Stimulated activated effector memory CD8-positive, alpha-beta T cell treated with anti-CD3 and anti-CD28 coated beads, Interleukin-12 subunit alpha, Interleukin-12 subunit beta, amount 100 ng/mL, for 72 hours (primary cell): Measurements from ENCODE around the gene ATP10A.

ENCODE experiments used
- ATAC-seq: fragments of 150-1000 bp; cut with Tn5 transposase; 2 replicates; pipeline ENCODE4 v1.10.0; 2021
- DNase-seq, 2 donors: peaks; one replicate each; pipeline ENCODE4 v3.0.0; 2021 to 2022; ENCODE audit warnings: low spot score in 2 of 2
- H3K27ac Mint-ChIP-seq: one replicate; pipeline ENCODE4 v1.8.0; 2022; ENCODE audit warnings: mild to moderate bottlenecking, mixed read lengths
- H3K36me3 Mint-ChIP-seq: one replicate; pipeline ENCODE4 v1.8.0; 2022; ENCODE audit warnings: mild to moderate bottlenecking, mixed read lengths
- H3K4me1 Mint-ChIP-seq: one replicate; pipeline ENCODE4 v1.8.0; 2022; ENCODE audit warnings: mixed read lengths
- H3K4me3 Mint-ChIP-seq: one replicate; pipeline ENCODE4 v1.8.0; 2022; ENCODE audit warnings: mild to moderate bottlenecking, mixed read lengths
- H3K9me3 Mint-ChIP-seq: one replicate; pipeline ENCODE4 v1.8.0; 2022; ENCODE audit warnings: mixed read lengths

ATP10A gene

DNA sequence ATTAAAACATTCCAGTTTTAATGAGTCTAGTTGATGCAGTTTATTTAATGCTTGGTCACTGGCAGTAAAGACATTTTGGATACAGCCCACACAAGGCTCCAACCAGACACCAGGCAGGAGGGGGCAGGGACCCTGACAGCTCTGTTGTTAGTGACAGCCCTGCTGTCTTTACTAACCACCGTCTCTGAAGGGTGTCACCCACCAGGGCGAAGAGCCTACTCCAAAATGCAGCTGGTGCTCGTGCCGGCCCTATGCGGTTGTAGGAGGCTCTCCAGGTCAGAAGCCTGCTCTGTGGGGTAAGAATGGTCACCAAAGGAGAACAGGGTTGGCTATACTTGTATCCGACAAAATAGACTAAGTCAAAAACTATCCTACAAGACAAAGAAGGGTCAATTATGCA lies 132.2 kb downstream of the ATP10A start:
- Mint-ChIP-seq H3K4me1 (peaks cover 5% of the 10 kb centered on the region), H3K9me3 (no peaks in the 10 kb centered on the region), H3K27ac (no peak overlapping the region), H3K36me3 (peaks cover 22% of the 10 kb centered on the region), H3K4me3 (no peak overlapping the region)
- peak in 1 of 2 donors; percentile 33 for DNase-seq
- ATAC-seq: no peak

GRCh38 chr15:25728816-25729215 lies 134.3 kb downstream of the ATP10A start:
- H3K36me3 Mint-ChIP-seq: peaks cover 37% of the 10 kb centered on the region
- H3K27ac Mint-ChIP-seq: peak overlapping the region; percentile 30
- DNase-seq (peak in 1 of 2 donors; percentile 13), ATAC-seq (no peak)
- H3K4me1 Mint-ChIP-seq: peaks cover 5% of the 10 kb centered on the region
- no peak overlapping the region for H3K4me3 Mint-ChIP-seq
- H3K9me3 Mint-ChIP-seq: no peaks in the 10 kb centered on the region

- H3K27ac Mint-ChIP-seq: peak overlapping the region; percentile 30
These were observed 135.1 kb downstream of the ATP10A start for GRCh38 chr15:25727867-25728600.

DNA sequence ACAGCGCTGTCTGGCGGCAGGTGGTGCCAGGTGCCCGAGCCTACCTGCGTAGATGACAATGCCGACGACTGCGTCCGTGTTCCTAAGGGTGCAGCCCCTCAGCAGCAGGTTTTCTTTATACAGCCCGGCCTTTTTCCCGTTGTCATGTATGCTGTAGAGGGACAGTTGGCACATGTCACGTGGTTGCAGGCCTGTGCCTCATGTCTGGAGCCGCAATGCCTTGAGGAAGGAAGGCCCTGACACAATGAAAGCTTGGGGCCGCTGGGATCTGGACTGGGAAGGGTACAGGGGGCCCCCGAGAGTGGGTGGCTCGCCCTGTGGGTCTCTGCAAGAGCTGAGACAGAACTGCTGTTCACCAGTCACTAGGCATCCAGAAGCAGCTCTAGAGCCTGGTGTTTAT lies 136.0 kb downstream of the ATP10A start:
- ATAC-seq (no peak), DNase-seq (no peak)
- H3K4me3 Mint-ChIP-seq: no peak overlapping the region
- H3K9me3 Mint-ChIP-seq: no peaks in the 10 kb centered on the region
- peaks cover 47% of the 10 kb centered on the region for H3K36me3 Mint-ChIP-seq
- no peaks in the 10 kb centered on the region for H3K4me1 Mint-ChIP-seq
- no peak overlapping the region for H3K27ac Mint-ChIP-seq

More at GRCh38 chr15:25727867-25728600, 135.1 kb downstream of the ATP10A start:
- ATAC-seq: no peak
- no peaks in the 10 kb centered on the region for H3K4me1 Mint-ChIP-seq
- H3K9me3 Mint-ChIP-seq: no peaks in the 10 kb centered on the region
- H3K36me3 Mint-ChIP-seq: peaks cover 38% of the 10 kb centered on the region
- no peak overlapping the region for H3K4me3 Mint-ChIP-seq
- peak in 1 of 2 donors; percentile 32 for DNase-seq

DNA sequence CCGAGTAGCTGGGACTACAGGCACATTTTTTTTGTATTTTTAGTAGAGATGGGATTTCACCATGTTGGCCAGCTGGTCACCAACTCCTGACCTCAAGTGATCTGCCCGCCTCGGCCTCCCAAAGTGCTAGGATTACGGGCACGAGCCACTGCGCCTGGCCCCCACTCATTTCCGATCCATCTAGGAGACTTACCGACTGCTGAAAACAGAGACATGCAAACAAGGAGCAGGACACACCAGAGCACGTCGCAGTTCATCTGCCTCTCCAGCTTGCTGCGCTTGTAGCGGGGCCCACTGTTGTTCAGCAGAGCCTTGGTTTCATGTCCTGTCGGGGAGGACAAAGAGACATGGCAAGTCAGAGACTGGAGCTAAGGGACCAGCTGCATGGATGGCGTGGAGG lies 137.4 kb downstream of the ATP10A start:
- no peaks in the 10 kb centered on the region for H3K9me3 Mint-ChIP-seq
- peaks cover 57% of the 10 kb centered on the region for H3K36me3 Mint-ChIP-seq
- no peak overlapping the region for H3K4me3 Mint-ChIP-seq
- no peak for ATAC-seq
- no peaks in the 10 kb centered on the region for H3K4me1 Mint-ChIP-seq
- H3K27ac Mint-ChIP-seq: no peak overlapping the region
- DNase-seq: no peak

DNA sequence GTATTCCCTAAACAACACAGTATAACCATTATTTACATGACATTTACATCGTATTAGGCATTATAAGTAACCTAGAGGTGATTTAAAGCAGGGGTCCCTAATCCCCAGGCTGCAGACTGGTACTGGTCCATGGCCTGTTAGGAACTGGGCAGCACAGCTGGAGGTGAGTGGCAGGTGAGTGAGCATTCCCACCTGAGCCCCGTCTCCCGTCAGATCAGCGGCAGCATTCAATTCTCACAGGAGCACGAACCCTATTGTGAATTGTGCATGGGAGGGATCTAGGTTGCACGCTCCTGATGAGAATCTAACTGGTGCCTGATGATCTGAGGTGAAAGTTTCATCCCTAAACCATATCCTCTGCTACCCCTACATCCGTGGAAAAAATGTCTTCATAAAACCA lies 138.2 kb downstream of the ATP10A start:
- DNase-seq: no peak
- Mint-ChIP-seq H3K36me3 (peaks cover 57% of the 10 kb centered on the region), H3K9me3 (no peaks in the 10 kb centered on the region), H3K4me3 (no peak overlapping the region), H3K27ac (no peak overlapping the region), H3K4me1 (no peaks in the 10 kb centered on the region)
- no peak for ATAC-seq

- Mint-ChIP-seq H3K9me3 (no peaks in the 10 kb centered on the region), H3K36me3 (peaks cover 58% of the 10 kb centered on the region), H3K27ac (no peak overlapping the region), H3K4me3 (no peak overlapping the region), H3K4me1 (no peaks in the 10 kb centered on the region)
- DNase-seq (no peak), ATAC-seq (no peak)
These were observed 141.5 kb downstream of the ATP10A start for GRCh38 chr15:25721605-25721955.

DNA sequence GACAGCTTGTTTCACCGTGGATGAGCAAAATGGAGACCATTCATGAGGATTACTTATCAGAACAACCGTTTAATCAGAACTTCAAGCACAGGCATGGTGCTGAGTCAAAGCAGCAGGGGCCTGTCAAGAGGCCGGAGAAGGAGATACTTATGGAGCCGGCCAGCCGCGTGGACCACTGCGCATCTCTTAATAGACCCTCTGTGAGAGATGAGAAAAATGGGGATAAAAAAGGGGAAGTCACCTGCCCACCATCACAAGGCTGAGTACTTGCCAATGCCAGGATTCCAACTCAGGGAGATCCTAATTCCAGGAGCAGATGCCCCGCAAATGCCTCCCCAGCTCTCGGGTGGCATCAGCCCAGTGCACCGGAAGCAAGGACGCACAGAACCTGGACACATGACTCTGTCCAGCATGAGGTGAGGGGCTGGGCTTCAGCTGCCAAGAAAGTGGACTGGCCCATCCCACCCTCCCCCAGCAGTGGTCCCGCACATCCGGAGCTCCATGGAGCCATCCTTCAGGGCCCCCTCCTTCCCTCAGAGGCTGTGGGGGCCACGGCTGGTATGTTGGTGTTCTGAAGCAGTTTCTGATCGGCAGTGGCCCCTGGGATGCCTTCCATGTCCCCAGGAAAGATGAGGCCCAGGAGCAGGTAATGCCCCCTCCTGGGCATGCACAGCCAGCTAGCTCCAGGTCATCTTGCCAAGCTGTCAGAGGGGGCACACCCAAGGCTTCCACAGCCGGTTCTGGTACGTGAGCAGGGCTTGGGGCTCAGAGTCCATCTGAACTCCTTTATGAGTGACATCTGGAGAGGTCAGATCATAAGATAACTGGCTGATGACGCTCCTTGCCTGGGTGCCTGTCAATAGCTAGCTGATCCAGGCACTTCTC lies 143.8 kb downstream of the ATP10A start:
- ATAC-seq (no peak), DNase-seq (no peak)
- no peaks in the 10 kb centered on the region for H3K9me3 Mint-ChIP-seq
- no peaks in the 10 kb centered on the region for H3K4me1 Mint-ChIP-seq
- H3K27ac Mint-ChIP-seq: no peak overlapping the region
- H3K36me3 Mint-ChIP-seq: peaks cover 37% of the 10 kb centered on the region
- no peak overlapping the region for H3K4me3 Mint-ChIP-seq

- no peak overlapping the region for H3K4me3 Mint-ChIP-seq
- peaks cover 31% of the 10 kb centered on the region for H3K36me3 Mint-ChIP-seq
- DNase-seq (no peak), ATAC-seq (no peak)
- H3K4me1 Mint-ChIP-seq: no peaks in the 10 kb centered on the region
- no peak overlapping the region for H3K27ac Mint-ChIP-seq
- no peaks in the 10 kb centered on the region for H3K9me3 Mint-ChIP-seq
These were observed 144.5 kb downstream of the ATP10A start for GRCh38 chr15:25718597-25718996.

GRCh38 chr15:25718169-25718536 lies 145.0 kb downstream of the ATP10A start:
- no peaks in the 10 kb centered on the region for H3K4me1 Mint-ChIP-seq
- ATAC-seq: no peak
- H3K9me3 Mint-ChIP-seq: no peaks in the 10 kb centered on the region
- no peak overlapping the region for H3K4me3 Mint-ChIP-seq
- H3K36me3 Mint-ChIP-seq: peaks cover 27% of the 10 kb centered on the region
- H3K27ac Mint-ChIP-seq: no peak overlapping the region
- no peak for DNase-seq

DNA sequence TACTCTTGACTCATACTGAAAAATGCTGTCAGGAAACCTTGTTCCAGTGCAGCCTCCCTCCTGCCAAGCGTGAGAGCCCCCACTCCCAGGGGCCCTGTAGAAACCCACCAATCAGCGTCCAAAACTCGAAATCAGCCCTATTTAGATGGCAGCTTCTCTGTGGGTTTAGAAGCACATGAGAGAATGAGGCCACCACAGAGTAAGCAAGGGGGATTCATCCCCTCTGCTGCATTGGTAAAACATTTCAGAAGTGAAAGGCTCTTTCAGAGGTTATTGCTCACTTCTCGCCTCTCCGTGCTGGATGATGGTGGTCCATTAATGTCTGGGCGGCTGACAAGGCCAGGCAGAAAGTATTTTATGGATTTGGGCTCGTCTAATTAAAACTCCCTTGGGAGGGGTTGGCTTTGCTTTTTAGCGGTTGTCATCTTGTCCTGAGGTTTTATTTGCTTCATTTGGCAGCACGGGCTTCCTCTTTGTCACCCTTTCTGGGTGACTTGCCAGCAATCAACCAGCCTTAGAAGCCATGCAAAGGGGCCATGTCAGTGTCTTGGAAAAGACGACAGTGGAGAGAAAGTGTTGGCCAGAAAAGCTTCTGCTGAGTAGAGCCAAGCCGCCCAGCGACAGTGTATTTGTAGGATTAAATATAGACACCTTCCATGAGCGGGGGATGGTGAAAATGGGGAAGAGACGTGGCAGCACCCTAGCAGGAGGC lies 145.5 kb downstream of the ATP10A start:
- peaks cover 23% of the 10 kb centered on the region for H3K36me3 Mint-ChIP-seq
- ATAC-seq: no peak
- H3K4me3 Mint-ChIP-seq: no peak overlapping the region

GRCh38 chr15:25717127-25717456 lies 146.0 kb downstream of the ATP10A start:
- H3K4me1 Mint-ChIP-seq: no peaks in the 10 kb centered on the region
- peaks cover 22% of the 10 kb centered on the region for H3K36me3 Mint-ChIP-seq
- no peak overlapping the region for H3K27ac Mint-ChIP-seq
- no peak for DNase-seq
- ATAC-seq: no peak
- no peaks in the 10 kb centered on the region for H3K9me3 Mint-ChIP-seq
- H3K4me3 Mint-ChIP-seq: no peak overlapping the region

More for the DNA sequence above, 145.5 kb downstream of the ATP10A start:
- Mint-ChIP-seq H3K9me3 (no peaks in the 10 kb centered on the region), H3K27ac (no peak overlapping the region), H3K4me1 (no peaks in the 10 kb centered on the region)
- no peak for DNase-seq

DNA sequence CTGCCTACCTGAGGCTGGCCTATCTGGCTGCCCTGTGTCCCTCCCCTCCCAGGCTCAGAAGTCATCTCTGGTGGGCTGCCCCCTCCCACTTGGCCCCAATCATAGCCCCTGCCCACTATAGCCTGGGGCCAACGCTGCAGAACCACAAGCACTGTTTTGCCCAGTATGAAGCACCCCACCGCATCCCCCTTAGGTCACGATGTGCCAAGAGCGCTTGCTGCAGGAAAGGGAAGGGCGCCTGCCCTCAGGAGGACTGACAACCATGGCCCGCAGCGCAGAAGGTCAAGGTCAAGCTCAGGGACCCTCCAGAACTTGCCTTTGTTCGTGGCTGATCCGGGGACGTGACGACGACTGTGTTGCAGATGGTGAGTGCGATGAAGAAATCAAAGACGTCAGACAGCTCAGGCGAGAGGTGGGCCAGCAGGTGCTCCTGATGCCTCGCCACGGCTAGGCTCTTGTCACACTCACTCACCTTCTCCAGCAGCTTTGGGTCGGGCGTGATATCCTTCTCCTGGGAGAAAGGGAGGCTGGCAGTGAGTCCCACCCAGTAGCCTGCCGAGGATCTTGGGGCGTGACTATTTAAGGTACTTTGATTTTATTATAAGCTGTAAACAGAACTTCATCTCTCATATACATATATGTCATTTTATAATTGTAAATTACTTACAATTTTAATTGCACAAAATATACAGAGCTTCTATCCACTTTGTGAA lies 146.6 kb downstream of the ATP10A start:
- Mint-ChIP-seq H3K4me1 (no peaks in the 10 kb centered on the region), H3K9me3 (no peaks in the 10 kb centered on the region), H3K4me3 (no peak overlapping the region), H3K27ac (no peak overlapping the region), H3K36me3 (peaks cover 17% of the 10 kb centered on the region)
- DNase-seq (no peak), ATAC-seq (no peak)

GRCh38 chr15:25715536-25716413 lies 147.4 kb downstream of the ATP10A start:
- ATAC-seq (no peak), DNase-seq (no peak)
- Mint-ChIP-seq H3K4me1 (no peaks in the 10 kb centered on the region), H3K9me3 (no peaks in the 10 kb centered on the region), H3K4me3 (no peak overlapping the region), H3K27ac (no peak overlapping the region), H3K36me3 (peaks cover 13% of the 10 kb centered on the region)
